WTC11 (cell line): ENCODE results near the gene RAB26. TPM values are rescaled to one million over a fixed set of nuclear protein-coding genes. Genes with fewer than 3 reads are reported as not detected.

Experiments used
- ATAC-seq: fragments of 200-7000 bp; cut with Tn5 transposase; 2 replicates; pipeline ENCODE4 v1.10.0; 2021; ENCODE audit warnings: mild to moderate bottlenecking, moderate library complexity
- CTCF ChIA-PET: fragments of 300-600 bp; sonication (Branson Sonifier 250); formaldehyde crosslinking; loops from one replicate; lab custom pipeline; 2021; ENCODE audit warnings: antibody characterized with exemption; lab: Charles Lee
- POLR2A ChIA-PET: fragments of 350-600 bp; sonication (Branson Sonifier 250); formaldehyde crosslinking; loops from one replicate; lab custom pipeline; 2021; ENCODE audit warnings: antibody characterized with exemption; lab: Charles Lee
- DNase-seq: peaks from one replicate; pipeline ENCODE4 v3.0.0; 2021; ENCODE audit warnings: low spot score
- H3K27ac Mint-ChIP-seq: 2 replicates; pipeline ENCODE4 v1.8.0; 2021; ENCODE audit warnings: mixed read lengths
- H3K27me3 Mint-ChIP-seq: 2 replicates; pipeline ENCODE4 v1.8.0; 2021; ENCODE audit warnings: low read depth, mild to moderate bottlenecking, moderate library complexity, mixed read lengths
- H3K36me3 Mint-ChIP-seq: 2 replicates; pipeline ENCODE4 v1.8.0; 2021; ENCODE audit warnings: mixed read lengths
- H3K4me1 Mint-ChIP-seq: 2 replicates; pipeline ENCODE4 v1.8.0; 2022; ENCODE audit warnings: mixed read lengths
- H3K4me3 Mint-ChIP-seq: 2 replicates; pipeline ENCODE4 v1.8.0; 2021; ENCODE audit warnings: mild to moderate bottlenecking, moderate library complexity, mixed read lengths
- H3K9me3 Mint-ChIP-seq: 2 replicates; pipeline ENCODE4 v1.8.0; 2021; ENCODE audit warnings: mixed read lengths
- CBFB ChIP-seq: sonication (generic); formaldehyde crosslinking; IDR thresholded peaks from 2 replicates; pipeline ENCODE4 v1.8.1; 2022; ENCODE audit warnings: mild to moderate bottlenecking, low read depth, missing genetic modification reagents
- CREB1 ChIP-seq: sonication (generic); formaldehyde crosslinking; IDR thresholded peaks from 2 replicates; pipeline ENCODE4 v1.8.0; 2023; ENCODE audit warnings: mild to moderate bottlenecking, missing genetic modification reagents
- ERG ChIP-seq: fragments of 250-450 bp; sonication (Bioruptor Pico); IDR thresholded peaks from 2 replicates; pipeline ENCODE4 v1.8.0; 2021; ENCODE audit warnings: mild to moderate bottlenecking
- HMGA2 ChIP-seq: fragments of 250-450 bp; sonication (Bioruptor Pico); IDR thresholded peaks from 2 replicates; pipeline ENCODE4 v1.4.0; 2021; ENCODE audit warnings: mild to moderate bottlenecking, moderate library complexity
- IRF2 ChIP-seq: sonication (generic); formaldehyde crosslinking; IDR thresholded peaks from 2 replicates; pipeline ENCODE4 v1.8.0; 2022; ENCODE audit warnings: low read depth, missing genetic modification reagents, borderline replicate concordance
- JAZF1 ChIP-seq: fragments of 250-450 bp; sonication (Bioruptor Pico); IDR thresholded peaks from 2 replicates; pipeline ENCODE4 v1.9.0; 2021; ENCODE audit warnings: moderate library complexity, mild to moderate bottlenecking, inconsistent platforms
- NFE2L1 ChIP-seq: sonication (generic); formaldehyde crosslinking; IDR thresholded peaks from 2 replicates; pipeline ENCODE4 v1.8.1; 2023; ENCODE audit warnings: missing genetic modification reagents
- NR3C1 ChIP-seq: sonication (generic); formaldehyde crosslinking; conservative IDR thresholded peaks from 2 replicates; pipeline ENCODE4 v1.8.1; 2023; ENCODE audit warnings: low read depth, mild to moderate bottlenecking, missing genetic modification reagents
- OVOL2 ChIP-seq: fragments of 250-450 bp; sonication (Bioruptor Pico); IDR thresholded peaks from 2 replicates; pipeline ENCODE4 v1.9.0; 2021; ENCODE audit warnings: mild to moderate bottlenecking, borderline replicate concordance
- SOX15 ChIP-seq: fragments of 250-450 bp; sonication (Bioruptor Pico); IDR thresholded peaks from 2 replicates; pipeline ENCODE4 v1.9.0; 2021; ENCODE audit warnings: mild to moderate bottlenecking
- ZNF219 ChIP-seq: sonication (generic); formaldehyde crosslinking; IDR thresholded peaks from 2 replicates; pipeline ENCODE4 v1.8.0; 2023; ENCODE audit warnings: missing genetic modification reagents, mild to moderate bottlenecking, borderline replicate concordance
- ZNF317 ChIP-seq: sonication (generic); formaldehyde crosslinking; IDR thresholded peaks from 2 replicates; pipeline ENCODE4 v1.8.1; 2023; ENCODE audit warnings: low read depth, mild to moderate bottlenecking, moderate library complexity, missing genetic modification reagents, borderline replicate concordance
- total RNA-seq: library from RNA; stranded (reverse); gene quantifications from 3 replicates; pipeline ENCODE4 v1.2.3, GENCODE V29; 2021
- TF ChIP-seq, protein P1 (sequence below): fragments of 250-450 bp; sonication (Bioruptor Pico); IDR thresholded peaks from 2 replicates; pipeline ENCODE4 v1.9.0; 2021; ENCODE audit warnings: mild to moderate bottlenecking, borderline replicate concordance
- TF ChIP-seq, protein P2 (sequence below): fragments of 250-450 bp; sonication (Bioruptor Pico); IDR thresholded peaks from 2 replicates; pipeline ENCODE4 v1.9.0; 2021; ENCODE audit warnings: mild to moderate bottlenecking
- TF ChIP-seq, protein P3 (sequence below): sonication (generic); formaldehyde crosslinking; IDR thresholded peaks from 2 replicates; pipeline ENCODE4 v1.8.0; 2023; ENCODE audit warnings: mild to moderate bottlenecking, missing genetic modification reagents
- TF ChIP-seq, protein P4 (sequence below): sonication (generic); formaldehyde crosslinking; IDR thresholded peaks from 2 replicates; pipeline ENCODE4 v1.8.0; 2022; ENCODE audit warnings: mild to moderate bottlenecking, missing genetic modification reagents

RAB26 gene
- total RNA-seq, 1 experiment from 2014 or later, result 7.3 TPM

DNA sequence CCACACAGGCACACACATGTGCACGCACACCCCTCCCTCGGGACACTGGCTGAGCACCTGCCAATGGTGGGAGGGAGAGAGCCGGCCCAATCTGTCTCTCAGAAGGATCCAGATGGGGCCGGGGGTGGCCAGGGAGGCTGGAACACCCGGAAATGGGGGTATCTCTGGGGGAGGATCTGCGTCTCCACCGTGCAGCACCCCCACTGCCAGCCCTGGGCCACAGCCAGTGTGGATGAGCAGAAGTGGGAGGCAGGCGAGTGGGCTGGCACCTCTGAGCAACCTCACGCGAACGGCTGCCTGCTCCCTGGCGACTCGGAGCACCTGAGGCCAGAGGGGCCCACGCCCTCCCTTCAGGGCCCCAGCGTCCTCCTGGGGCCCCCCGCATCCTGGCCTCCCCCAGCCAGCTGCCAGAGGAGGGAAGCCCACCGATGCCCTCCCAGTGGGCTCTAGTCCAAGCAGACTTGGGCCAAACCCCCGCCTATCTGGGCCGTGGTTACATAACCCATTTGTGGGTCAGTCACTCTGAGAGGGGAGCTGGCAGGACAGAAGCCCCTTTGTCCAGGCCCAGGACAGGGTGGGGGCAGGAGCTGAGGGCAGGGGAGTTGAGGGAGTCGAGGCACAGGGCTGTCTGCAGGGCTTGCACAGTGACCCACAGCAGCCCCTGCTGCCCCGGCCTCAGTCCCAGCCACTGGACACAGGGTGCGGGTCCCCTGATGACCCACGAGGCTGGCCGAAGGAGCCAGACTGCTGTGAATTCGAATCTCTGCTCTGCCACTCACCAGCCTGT lies 42.4 kb downstream of the RAB26 start (continued):
- TF ChIP-seq, protein P1, sequence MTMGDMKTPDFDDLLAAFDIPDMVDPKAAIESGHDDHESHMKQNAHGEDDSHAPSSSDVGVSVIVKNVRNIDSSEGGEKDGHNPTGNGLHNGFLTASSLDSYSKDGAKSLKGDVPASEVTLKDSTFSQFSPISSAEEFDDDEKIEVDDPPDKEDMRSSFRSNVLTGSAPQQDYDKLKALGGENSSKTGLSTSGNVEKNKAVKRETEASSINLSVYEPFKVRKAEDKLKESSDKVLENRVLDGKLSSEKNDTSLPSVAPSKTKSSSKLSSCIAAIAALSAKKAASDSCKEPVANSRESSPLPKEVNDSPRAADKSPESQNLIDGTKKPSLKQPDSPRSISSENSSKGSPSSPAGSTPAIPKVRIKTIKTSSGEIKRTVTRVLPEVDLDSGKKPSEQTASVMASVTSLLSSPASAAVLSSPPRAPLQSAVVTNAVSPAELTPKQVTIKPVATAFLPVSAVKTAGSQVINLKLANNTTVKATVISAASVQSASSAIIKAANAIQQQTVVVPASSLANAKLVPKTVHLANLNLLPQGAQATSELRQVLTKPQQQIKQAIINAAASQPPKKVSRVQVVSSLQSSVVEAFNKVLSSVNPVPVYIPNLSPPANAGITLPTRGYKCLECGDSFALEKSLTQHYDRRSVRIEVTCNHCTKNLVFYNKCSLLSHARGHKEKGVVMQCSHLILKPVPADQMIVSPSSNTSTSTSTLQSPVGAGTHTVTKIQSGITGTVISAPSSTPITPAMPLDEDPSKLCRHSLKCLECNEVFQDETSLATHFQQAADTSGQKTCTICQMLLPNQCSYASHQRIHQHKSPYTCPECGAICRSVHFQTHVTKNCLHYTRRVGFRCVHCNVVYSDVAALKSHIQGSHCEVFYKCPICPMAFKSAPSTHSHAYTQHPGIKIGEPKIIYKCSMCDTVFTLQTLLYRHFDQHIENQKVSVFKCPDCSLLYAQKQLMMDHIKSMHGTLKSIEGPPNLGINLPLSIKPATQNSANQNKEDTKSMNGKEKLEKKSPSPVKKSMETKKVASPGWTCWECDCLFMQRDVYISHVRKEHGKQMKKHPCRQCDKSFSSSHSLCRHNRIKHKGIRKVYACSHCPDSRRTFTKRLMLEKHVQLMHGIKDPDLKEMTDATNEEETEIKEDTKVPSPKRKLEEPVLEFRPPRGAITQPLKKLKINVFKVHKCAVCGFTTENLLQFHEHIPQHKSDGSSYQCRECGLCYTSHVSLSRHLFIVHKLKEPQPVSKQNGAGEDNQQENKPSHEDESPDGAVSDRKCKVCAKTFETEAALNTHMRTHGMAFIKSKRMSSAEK, result no peak
- TF ChIP-seq OVOL2 (CRISPR knock-in tag), result no peak
- TF ChIP-seq JAZF1 (CRISPR knock-in tag), result no peak
- TF ChIP-seq, protein P2, sequence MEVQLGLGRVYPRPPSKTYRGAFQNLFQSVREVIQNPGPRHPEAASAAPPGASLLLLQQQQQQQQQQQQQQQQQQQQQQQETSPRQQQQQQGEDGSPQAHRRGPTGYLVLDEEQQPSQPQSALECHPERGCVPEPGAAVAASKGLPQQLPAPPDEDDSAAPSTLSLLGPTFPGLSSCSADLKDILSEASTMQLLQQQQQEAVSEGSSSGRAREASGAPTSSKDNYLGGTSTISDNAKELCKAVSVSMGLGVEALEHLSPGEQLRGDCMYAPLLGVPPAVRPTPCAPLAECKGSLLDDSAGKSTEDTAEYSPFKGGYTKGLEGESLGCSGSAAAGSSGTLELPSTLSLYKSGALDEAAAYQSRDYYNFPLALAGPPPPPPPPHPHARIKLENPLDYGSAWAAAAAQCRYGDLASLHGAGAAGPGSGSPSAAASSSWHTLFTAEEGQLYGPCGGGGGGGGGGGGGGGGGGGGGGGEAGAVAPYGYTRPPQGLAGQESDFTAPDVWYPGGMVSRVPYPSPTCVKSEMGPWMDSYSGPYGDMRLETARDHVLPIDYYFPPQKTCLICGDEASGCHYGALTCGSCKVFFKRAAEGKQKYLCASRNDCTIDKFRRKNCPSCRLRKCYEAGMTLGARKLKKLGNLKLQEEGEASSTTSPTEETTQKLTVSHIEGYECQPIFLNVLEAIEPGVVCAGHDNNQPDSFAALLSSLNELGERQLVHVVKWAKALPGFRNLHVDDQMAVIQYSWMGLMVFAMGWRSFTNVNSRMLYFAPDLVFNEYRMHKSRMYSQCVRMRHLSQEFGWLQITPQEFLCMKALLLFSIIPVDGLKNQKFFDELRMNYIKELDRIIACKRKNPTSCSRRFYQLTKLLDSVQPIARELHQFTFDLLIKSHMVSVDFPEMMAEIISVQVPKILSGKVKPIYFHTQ (CRISPR knock-in tag), result no peak
- no peak for TF ChIP-seq SOX15 (CRISPR knock-in tag)
- TF ChIP-seq ZNF317, result no peak
- TF ChIP-seq NR3C1 (CRISPR knock-in tag), result no peak
- no peak for TF ChIP-seq ZNF219 (CRISPR knock-in tag)

- ChIA-PET POLR2A (no interaction called here), CTCF (no interaction called here)
- ATAC-seq (no peak), DNase-seq (no peak)
- Mint-ChIP-seq H3K9me3 (no peaks in the 10 kb centered on the region), H3K4me3 (no peak overlapping the region), H3K4me1 (peaks cover 4% of the 10 kb centered on the region; the same call in 1 of the 2 replicates), H3K27ac (no peak overlapping the region), H3K36me3 (no peaks in the 10 kb centered on the region), H3K27me3 (no peaks in the 10 kb centered on the region; the same call in 1 of the 2 replicates)
- no peak for TF ChIP-seq CREB1 (CRISPR knock-in tag)
- TF ChIP-seq NFE2L1, result no peak
- TF ChIP-seq CBFB (CRISPR knock-in tag), result no peak
- no peak for TF ChIP-seq ERG (CRISPR knock-in tag)
- TF ChIP-seq, protein P3, sequence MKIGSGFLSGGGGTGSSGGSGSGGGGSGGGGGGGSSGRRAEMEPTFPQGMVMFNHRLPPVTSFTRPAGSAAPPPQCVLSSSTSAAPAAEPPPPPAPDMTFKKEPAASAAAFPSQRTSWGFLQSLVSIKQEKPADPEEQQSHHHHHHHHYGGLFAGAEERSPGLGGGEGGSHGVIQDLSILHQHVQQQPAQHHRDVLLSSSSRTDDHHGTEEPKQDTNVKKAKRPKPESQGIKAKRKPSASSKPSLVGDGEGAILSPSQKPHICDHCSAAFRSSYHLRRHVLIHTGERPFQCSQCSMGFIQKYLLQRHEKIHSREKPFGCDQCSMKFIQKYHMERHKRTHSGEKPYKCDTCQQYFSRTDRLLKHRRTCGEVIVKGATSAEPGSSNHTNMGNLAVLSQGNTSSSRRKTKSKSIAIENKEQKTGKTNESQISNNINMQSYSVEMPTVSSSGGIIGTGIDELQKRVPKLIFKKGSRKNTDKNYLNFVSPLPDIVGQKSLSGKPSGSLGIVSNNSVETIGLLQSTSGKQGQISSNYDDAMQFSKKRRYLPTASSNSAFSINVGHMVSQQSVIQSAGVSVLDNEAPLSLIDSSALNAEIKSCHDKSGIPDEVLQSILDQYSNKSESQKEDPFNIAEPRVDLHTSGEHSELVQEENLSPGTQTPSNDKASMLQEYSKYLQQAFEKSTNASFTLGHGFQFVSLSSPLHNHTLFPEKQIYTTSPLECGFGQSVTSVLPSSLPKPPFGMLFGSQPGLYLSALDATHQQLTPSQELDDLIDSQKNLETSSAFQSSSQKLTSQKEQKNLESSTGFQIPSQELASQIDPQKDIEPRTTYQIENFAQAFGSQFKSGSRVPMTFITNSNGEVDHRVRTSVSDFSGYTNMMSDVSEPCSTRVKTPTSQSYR (CRISPR knock-in tag), result no peak
- TF ChIP-seq IRF2 (CRISPR knock-in tag), result no peak
- TF ChIP-seq, protein P4, sequence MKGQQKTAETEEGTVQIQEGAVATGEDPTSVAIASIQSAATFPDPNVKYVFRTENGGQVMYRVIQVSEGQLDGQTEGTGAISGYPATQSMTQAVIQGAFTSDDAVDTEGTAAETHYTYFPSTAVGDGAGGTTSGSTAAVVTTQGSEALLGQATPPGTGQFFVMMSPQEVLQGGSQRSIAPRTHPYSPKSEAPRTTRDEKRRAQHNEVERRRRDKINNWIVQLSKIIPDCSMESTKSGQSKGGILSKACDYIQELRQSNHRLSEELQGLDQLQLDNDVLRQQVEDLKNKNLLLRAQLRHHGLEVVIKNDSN (CRISPR knock-in tag), result no peak
- no peak for TF ChIP-seq HMGA2 (CRISPR knock-in tag)
These were observed 43.0 kb downstream of the RAB26 start for GRCh38 chr16:2191446-2191706.
